ENCODE measurements around the gene TBL3. TPM values are rescaled to one million over a fixed set of nuclear protein-coding genes. Genes with fewer than 3 reads are reported as not detected.
A peak's percentile ranks its signal among the peaks of the same experiment; 100 is the strongest.

Gene TBL3
- total and polyA plus RNA-seq, 9 donors, result 2.1 to 48.0 (median 31.0) TPM

DNA sequence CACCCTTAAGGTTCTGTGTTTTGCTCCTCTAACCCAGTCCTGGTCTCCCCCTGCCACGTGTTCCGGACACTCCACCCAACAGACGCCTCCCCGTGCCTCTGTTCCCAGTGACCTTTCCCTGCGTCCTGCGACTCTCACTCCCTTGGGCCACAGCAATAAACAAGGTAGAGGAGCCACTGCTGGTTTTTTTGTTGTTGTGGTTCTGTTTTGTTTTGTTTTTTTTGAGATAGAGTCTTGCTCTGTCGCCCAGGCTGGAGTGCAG, 44.0 kb downstream of the TBL3 start:
- Histone ChIP-seq H3K27me3 (no peaks in the 10 kb centered on the region), H3K4me3 (no peak overlapping the region), H3K4me1 (ENCODE audit: insufficient read depth) (peaks cover 5% of the 10 kb centered on the region), H3K27ac (no peak overlapping the region), H3K9me3 (no peaks in the 10 kb centered on the region), H3K36me3 (no peaks in the 10 kb centered on the region)
- DNase-seq, result no peak
- 73 to 86% (median 74%) methylated on average over 7 of the region's 7 CpGs for WGBS, 3 donors
- TF ChIP-seq EP300 (IDR thresholded peaks at IDR 0.05) (no peak), POLR2A (IDR thresholded peaks at IDR 0.05) (no peak)
- TF ChIP-seq, protein P1, sequence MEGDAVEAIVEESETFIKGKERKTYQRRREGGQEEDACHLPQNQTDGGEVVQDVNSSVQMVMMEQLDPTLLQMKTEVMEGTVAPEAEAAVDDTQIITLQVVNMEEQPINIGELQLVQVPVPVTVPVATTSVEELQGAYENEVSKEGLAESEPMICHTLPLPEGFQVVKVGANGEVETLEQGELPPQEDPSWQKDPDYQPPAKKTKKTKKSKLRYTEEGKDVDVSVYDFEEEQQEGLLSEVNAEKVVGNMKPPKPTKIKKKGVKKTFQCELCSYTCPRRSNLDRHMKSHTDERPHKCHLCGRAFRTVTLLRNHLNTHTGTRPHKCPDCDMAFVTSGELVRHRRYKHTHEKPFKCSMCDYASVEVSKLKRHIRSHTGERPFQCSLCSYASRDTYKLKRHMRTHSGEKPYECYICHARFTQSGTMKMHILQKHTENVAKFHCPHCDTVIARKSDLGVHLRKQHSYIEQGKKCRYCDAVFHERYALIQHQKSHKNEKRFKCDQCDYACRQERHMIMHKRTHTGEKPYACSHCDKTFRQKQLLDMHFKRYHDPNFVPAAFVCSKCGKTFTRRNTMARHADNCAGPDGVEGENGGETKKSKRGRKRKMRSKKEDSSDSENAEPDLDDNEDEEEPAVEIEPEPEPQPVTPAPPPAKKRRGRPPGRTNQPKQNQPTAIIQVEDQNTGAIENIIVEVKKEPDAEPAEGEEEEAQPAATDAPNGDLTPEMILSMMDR (IDR thresholded peaks at IDR 0.05), result no peak
- intact Hi-C loops (cut with DNase I), result loop anchor here in 1 of 4 donors (5.0 kb wide), 1 partner anchor 126 kb away; no protein-coding TSS in a partner anchor

DNA sequence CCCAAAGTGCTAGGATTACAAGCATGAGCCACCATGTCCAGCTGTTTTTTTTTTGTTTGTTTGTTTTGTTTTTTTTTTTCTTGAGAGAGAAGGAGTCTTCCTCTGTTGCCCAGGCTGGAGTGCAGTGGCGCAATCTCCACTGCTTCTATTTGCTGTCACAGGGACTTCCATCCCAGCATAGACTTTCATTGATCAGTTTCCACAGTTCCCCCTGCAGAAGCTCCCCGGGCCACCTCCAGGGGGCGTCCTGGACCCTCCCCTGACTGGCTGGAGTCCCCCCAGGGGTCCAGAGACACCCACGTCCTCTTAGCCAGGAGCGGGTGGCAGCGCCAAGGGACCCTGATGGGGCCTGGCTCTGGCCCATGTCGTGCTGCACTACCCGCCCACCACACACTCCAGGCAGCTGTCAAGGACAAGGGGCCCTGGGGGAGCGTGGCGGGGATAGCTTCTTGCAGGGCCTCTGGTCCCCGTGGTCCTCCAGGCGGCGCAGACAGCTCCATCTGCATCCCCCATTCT, 44.6 kb downstream of the TBL3 start:
- intact Hi-C loops (cut with DNase I), result loop anchor here in 1 of 4 donors (5.0 kb wide), 1 partner anchor 126 kb away; no protein-coding TSS in a partner anchor
- WGBS, 3 donors, result 22 to 26% (median 23%) methylated on average over 12 to 13 of the region's 13 CpGs

DNA sequence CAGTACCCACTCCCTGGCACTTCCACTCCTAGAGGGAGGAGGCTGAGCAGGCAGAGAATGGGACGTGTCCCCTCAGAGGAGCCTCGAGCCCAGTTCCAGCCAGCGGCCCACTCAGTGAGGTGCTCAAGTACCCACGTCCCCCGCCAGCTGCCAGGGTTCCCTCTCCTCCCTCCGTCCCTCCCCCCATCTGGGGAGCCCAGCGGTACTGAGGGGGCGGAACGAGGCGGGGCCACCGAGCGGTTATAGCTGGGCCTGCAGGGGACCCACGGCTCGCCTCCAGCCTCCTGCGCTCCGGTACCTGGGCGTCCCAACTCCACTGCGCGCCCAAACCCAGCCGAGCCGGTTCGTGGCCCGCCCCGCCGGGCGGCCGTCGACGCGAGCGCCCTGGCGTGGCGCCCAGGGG, 47.7 kb downstream of the TBL3 start, which contains the start of gene NPW:
NPW (plus strand) TSS at position 268 of the 403 bp plus-strand sequence.
- Histone ChIP-seq H3K9me3 (no peaks in the 10 kb centered on the region), H3K4me1 (ENCODE audit: insufficient read depth) (peaks cover 11% of the 10 kb centered on the region), H3K27ac (no peak within 1 kb of the TSS), H3K4me3 (no peak within 1 kb of the TSS), H3K36me3 (no peaks in the 10 kb centered on the region), H3K27me3 (no peaks in the 10 kb centered on the region)
- TF ChIP-seq, protein P1 (IDR thresholded peaks at IDR 0.05), result no peak
- TF ChIP-seq EP300 (IDR thresholded peaks at IDR 0.05), result no peak
- no peak for TF ChIP-seq POLR2A (IDR thresholded peaks at IDR 0.05)
- peak in 2 of 5 donors; percentile 38 to 42 for DNase-seq
- WGBS, 3 donors, result 3 to 6% (median 4%) methylated on average over 24 to 33 of the region's 33 CpGs
- intact Hi-C loops (cut with DNase I), result loop anchor here in 1 of 4 donors (5.0 kb wide), 1 partner anchor 123 kb away; no protein-coding TSS in a partner anchor

More for the DNA sequence above, 44.6 kb downstream of the TBL3 start:
- H3K4me1 ChIP-seq (ENCODE audit: insufficient read depth), result peaks cover 5% of the 10 kb centered on the region
- H3K36me3 ChIP-seq, result no peaks in the 10 kb centered on the region
- no peak overlapping the region for H3K27ac ChIP-seq
- no peak for TF ChIP-seq POLR2A (IDR thresholded peaks at IDR 0.05)
- TF ChIP-seq, protein P1 (IDR thresholded peaks at IDR 0.05), result no peak
- TF ChIP-seq EP300 (IDR thresholded peaks at IDR 0.05), result no peak
- no peaks in the 10 kb centered on the region for H3K27me3 ChIP-seq
- H3K9me3 ChIP-seq, result no peaks in the 10 kb centered on the region
- peak in 2 of 5 donors; percentile 21 to 39 for DNase-seq
- no peak overlapping the region for H3K4me3 ChIP-seq

DNA sequence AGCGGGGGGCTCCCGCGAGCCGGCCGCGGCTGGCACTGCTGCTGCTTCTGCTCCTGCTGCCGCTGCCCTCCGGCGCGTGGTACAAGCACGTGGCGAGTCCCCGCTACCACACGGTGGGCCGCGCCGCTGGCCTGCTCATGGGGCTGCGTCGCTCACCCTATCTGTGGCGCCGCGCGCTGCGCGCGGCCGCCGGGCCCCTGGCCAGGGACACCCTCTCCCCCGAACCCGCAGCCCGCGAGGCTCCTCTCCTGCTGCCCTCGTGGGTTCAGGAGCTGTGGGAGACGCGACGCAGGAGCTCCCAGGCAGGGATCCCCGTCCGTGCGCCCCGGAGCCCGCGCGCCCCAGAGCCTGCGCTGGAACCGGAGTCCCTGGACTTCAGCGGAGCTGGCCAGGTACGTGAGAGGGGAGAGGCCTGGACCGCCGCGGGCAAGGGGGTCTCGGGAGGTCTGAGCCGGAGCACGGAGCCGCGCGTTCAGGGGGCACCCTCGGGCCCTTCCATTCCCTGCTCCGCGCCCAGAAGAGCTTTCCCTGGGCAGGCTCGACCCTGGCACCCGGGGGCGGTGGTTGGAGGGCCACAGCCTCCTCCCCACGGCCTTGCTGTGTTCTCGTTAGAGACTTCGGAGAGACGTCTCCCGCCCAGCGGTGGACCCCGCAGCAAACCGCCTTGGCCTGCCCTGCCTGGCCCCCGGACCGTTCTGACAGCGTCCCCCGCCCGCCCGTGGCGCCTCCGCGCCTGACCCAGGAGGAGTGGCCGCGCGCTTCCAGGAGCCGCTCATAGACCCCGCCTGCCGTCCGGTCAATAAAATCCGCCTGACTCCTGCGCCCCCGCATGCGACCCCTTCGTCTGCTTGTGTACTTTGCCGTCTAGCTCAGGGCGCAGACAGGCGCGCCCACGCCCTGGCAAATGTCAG, 48.3 kb downstream of the TBL3 start:
- H3K27me3 ChIP-seq, result no peaks in the 10 kb centered on the region
- no peaks in the 10 kb centered on the region for H3K9me3 ChIP-seq
- no peak overlapping the region for H3K4me3 ChIP-seq
- WGBS, 3 donors, result 1% methylated on average over 49 to 96 of the region's 96 CpGs
- H3K27ac ChIP-seq, result no peak overlapping the region
- H3K4me1 ChIP-seq (ENCODE audit: insufficient read depth), result peaks cover 11% of the 10 kb centered on the region
- TF ChIP-seq POLR2A (IDR thresholded peaks at IDR 0.05) (no peak), EP300 (IDR thresholded peaks at IDR 0.05) (no peak)
- TF ChIP-seq, protein P1 (IDR thresholded peaks at IDR 0.05), result no peak
- intact Hi-C loops (cut with DNase I), result loop anchor here in 2 of 4 donors (5.0 kb wide), 1 partner anchor 122 kb away; no protein-coding TSS in a partner anchor
- peak in 2 of 5 donors; percentile 22 to 40 for DNase-seq
- no peaks in the 10 kb centered on the region for H3K36me3 ChIP-seq

All from ovary (tissue), 9 donors.